ENCODE results near the gene ADORA2A.

ADORA2A gene

DNA sequence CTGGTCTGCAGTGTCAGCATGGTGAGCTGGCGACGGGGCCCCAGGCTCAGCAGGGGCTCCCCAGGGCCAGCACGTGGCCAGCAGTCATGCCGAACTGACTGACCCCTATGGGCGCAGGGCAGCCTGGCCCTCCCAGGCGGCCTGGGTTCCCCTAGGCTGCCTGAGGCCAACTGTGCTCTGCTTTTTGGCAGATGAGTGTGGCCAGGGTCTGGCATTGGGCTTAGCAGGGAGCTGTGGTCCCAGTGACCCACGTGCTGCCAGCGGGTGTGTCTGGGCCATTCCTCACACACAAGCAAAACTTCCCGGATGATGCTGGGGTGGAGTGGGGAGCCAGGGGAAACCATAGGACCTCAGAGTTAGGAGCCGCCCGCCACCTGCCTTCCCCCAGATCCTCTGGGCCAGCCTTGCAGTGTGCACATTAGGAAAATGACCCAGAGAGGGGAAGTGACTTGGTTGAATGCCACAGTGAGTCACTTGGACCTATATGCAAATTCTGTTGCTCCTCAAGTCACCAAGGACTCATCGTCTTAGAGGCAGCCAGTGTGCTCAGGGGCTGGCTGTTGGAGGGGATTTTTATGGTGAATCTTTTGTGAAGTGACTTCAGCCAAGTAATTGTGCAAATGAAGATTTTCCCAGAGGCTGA is 6.5 kb downstream of the ADORA2A start:
- no peak for DNase-seq

DNA sequence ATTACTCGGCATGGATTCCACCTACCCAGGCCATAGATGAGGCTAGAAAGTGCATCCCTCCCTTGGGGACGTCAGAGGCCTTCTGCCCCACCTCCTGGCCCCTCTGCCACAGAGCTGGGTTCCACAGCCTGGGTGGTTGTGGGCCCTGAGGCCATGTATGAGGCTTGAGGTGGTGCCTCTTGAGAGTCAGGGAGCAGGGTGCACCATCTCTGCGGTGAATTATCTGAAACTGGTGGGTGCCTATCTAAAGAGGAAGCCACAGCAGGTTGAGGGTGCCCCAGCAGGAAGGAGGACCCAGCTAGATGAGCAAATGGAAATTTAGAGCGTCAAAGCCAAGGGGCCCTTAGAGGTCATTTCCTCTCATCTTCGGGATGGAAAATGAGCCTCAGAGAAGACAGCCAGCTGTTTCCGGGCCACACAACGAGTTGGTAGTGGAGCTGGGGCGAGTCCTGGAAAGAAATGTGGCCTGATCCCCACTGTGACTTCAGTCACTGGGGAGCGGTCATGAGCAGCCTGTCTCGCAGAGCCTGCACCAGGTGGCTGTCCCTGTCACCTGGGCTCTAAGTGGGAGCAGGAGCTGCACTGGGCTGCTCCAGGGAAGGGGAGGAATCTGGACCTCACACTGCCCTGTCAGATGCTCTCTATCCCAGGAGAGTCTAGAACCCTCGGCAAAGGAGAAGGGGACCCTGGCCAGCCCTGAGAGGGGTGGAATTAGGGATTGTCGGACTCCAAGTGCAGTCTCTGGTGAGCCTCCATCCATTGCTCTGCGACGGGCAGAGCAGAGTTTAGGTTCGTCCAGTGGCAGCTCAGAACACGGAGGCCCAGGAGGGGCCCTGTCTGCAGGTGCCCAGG is 7.3 kb downstream of the ADORA2A start:
- no peak for DNase-seq

DNA sequence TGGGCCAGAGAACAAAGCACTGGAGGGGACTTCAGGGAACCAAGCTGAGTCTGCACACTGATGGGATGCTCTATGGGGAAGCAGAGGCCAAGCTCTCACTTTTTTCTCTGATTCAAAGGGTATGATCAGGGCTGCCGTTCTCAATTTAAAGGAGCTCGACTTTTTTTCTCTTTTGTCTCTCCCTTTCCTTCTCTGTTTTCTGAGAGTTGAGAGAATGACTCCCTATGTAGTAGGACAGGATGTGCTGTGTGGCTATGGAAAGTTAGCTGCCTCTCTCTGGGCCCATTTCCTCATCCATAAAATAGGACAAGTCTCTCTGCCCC is 7.9 kb downstream of the ADORA2A start:
- no peak for DNase-seq

DNA sequence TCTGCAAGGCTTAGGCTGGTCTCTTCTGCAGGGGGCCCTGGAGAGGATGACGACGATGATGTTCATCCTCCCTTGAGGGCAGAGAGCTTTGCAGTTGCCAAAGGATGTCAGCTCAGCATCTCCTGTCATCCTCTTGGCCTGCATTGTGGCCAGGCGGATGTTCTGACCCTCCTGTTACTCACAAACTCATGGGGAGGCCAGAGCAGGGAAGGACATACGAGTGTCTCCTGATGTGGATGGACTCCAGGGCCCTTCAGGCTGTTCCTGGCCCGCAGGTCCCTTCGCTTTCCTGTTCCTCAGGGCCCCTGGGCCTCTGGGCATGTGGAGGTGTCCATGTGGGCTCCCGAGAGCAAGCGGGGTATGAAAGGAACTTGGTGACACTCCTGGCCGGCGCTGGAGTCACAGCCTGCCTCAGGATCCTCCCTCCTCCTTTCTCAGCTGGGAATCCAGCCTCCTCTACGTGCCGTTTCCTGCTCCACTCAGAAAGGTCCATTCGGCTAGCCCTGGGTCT is 8.5 kb downstream of the ADORA2A start:
- no peak for DNase-seq

DNA sequence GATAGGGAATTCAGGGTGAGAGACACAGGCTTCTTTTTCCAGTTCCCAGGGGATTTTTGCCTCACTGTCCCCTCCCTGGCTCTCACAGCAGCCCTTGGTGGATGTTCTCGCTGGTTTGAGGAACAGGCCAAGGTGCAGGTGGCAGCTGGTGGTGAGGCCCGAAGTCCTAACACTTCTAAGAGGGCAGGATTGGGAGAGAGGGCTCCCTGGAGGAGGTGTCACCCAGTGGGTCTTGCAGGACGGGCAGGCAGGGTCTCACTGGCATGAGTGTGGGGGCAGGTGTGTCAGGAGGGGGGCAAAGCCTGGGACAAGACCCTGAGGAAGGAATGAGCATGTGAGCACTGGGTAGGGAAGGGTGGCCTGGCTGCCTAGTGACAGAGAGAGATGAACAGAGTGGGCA is 9.2 kb downstream of the ADORA2A start:
- DNase-seq, result no peak

DNA sequence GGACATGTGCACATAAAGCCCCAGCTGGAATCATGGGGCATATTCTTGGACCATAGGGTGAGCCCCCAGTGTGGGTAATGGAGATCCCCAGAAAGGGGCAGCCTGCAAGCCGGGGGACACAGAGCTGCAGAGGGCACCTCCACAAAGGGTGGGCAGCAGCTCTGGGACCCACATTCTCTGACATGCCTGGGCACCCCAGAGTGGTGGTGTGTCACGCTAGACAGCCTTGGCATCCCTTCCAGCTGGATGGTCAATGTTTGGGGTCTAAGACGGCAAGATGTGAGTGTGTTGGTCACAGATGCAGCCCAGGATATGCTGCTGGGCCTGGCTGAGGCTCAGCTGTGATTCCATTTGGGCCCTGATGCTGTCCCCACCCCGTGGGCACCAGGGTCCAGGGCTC is 9.7 kb downstream of the ADORA2A start:
- no peak for DNase-seq

DNA sequence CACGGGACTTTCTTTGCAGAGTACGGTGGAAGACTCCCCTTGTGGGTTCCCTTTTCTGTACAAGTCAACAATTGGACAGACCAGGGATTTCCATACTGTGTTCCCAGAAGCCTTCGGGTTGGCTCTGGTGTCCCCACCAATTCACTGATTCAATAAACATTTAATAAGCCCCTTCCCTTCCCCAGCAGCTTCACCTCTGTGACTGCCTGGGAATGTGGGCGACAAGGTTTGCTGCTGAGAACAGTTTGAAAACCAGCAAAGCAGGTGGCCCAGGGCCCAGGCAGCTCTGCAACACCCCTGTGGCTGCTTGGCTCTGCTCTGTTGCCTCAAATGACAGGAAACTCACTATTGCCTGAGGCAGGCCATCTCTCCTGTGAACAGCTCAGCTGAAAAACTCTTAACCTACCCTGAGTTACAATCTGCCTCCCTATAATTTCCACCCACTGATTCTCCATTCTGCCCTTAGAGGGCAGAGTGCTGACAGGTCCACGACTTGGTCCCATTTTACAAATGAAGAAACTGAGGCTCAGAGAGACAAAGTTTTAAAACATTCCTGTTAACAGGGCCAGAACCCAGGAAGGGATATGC is 10.4 kb downstream of the ADORA2A start:
- DNase-seq, result no peak

DNA sequence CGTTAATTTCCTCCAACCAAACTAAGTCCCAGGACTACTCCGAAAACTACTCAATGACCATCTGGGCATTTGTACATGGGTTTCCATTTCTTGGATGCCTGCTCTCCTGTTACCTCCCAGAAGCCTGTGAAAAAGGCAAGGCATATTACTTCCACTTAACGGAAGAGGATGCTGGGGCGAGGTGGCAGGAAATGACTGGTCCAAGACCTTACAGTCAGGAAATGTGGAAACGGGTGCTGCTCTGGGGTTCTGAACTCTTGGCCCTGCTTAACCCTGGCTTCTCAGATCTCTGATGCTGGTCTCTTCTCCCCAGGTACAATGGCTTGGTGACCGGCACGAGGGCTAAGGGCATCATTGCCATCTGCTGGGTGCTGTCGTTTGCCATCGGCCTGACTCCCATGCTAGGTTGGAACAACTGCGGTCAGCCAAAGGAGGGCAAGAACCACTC is 12.9 kb downstream of the ADORA2A start:
- no peak for DNase-seq

DNA sequence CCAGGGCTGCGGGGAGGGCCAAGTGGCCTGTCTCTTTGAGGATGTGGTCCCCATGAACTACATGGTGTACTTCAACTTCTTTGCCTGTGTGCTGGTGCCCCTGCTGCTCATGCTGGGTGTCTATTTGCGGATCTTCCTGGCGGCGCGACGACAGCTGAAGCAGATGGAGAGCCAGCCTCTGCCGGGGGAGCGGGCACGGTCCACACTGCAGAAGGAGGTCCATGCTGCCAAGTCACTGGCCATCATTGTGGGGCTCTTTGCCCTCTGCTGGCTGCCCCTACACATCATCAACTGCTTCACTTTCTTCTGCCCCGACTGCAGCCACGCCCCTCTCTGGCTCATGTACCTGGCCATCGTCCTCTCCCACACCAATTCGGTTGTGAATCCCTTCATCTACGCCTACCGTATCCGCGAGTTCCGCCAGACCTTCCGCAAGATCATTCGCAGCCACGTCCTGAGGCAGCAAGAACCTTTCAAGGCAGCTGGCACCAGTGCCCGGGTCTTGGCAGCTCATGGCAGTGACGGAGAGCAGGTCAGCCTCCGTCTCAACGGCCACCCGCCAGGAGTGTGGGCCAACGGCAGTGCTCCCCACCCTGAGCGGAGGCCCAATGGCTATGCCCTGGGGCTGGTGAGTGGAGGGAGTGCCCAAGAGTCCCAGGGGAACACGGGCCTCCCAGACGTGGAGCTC is 13.5 kb downstream of the ADORA2A start:
- DNase-seq, result no peak

DNA sequence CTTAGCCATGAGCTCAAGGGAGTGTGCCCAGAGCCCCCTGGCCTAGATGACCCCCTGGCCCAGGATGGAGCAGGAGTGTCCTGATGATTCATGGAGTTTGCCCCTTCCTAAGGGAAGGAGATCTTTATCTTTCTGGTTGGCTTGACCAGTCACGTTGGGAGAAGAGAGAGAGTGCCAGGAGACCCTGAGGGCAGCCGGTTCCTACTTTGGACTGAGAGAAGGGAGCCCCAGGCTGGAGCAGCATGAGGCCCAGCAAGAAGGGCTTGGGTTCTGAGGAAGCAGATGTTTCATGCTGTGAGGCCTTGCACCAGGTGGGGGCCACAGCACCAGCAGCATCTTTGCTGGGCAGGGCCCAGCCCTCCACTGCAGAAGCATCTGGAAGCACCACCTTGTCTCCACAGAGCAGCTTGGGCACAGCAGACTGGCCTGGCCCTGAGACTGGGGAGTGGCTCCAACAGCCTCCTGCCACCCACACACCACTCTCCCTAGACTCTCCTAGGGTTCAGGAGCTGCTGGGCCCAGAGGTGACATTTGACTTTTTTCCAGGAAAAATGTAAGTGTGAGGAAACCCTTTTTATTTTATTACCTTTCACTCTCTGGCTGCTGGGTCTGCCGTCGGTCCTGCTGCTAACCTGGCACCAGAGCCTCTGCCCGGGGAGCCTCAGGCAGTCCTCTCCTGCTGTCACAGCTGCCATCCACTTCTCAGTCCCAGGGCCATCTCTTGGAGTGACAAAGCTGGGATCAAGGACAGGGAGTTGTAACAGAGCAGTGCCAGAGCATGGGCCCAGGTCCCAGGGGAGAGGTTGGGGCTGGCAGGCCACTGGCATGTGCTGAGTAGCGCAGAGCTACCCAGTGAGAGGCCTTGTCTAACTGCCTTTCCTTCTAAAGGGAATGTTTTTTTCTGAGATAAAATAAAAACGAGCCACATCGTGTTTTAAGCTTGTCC is 14.3 kb downstream of the ADORA2A start:
- no peak for DNase-seq

DNA sequence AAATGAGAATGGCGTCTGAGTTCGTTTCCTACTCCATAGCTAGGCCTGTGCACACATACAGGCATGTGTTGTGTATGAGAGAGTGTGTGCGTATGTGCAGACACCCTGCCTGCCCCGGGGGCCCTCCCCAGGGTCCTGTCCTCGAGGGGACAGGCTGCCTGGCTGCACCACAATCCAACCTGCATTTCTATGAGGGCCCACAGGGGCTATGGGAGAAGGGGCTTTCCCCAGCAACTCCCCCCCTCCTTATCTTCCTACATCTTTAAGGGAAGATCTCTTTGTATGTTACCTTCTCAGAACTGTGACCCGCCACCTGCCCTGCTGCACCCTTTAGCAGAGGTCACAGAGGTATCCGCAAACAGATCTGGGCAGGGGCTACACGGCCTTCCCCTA is 14.9 kb downstream of the ADORA2A start:
- DNase-seq, result no peak

DNA sequence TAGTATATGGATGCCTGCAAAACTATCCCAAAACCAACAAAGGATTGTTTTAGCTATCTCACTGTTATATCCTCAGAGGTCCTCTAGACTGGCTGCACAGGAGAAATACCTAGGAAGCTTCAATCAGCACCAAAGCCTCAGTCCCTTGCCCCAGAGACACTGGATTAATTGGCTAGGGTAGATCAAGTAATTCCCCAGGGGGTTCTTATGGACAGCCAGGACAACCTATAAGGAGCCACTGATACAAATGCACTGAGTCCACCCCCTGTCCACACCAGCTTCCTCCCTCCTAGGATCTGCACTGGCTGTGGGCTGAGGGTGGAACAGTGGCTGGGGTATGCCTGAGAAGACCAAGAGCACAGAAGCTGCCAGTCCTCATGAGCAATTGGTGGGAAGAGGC is 16.3 kb downstream of the ADORA2A start:
- DNase-seq, result no peak

DNA sequence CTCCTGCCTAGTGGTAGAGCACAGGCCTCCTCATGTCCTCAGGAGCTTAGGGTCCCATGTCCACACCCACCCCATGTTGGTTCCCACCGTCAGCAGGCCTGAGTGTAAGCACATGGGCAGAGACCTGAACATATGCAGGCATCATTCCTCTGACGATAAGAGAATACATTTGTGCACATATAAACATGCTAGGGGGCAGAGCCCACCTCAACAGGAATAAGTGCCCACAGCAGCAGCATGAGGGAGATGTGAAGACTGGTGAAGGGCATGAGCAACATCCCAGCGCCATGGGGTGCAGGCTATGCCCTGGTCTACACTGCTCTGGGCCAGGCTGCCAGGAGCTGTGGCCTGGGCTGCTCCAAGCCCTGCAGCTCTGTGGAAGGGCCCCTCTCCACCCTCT is 16.9 kb downstream of the ADORA2A start:
- no peak for DNase-seq

DNA sequence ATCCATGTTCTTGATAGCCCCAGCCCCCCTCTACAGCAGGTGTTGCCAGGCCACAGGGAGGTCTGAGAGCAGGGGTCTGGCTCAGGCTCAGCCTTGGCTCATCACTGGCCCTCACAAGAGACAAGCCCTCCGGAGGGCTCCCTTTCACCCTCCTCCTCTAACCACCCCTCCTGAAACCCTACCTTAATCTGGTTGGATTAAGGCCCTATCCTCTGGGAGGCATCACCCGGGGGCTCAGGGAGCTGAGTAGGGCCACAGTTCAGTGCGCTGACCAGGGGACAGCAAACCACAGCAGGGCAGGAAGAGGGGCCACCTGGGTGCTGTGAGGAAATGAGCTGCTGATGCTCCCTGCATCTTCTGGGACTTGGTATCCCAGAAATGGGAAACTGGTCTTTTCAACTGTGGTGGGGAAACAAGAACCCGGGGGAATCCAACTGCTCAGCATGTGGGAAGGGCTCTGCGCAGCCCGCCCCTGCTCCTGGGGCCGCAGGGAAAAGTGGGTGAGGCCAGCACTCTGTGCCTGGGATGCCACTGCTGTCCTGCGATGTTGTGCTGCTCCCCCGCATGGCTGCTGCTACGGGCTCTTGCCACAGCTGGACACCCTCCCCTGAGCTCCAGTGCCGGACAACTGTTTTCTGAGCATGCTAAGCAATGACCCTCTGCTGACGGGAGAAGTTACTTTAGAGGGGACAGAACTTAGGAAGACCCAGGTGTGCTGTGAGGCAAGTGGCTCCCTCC is 17.5 kb downstream of the ADORA2A start:
- DNase-seq, result no peak

DNA sequence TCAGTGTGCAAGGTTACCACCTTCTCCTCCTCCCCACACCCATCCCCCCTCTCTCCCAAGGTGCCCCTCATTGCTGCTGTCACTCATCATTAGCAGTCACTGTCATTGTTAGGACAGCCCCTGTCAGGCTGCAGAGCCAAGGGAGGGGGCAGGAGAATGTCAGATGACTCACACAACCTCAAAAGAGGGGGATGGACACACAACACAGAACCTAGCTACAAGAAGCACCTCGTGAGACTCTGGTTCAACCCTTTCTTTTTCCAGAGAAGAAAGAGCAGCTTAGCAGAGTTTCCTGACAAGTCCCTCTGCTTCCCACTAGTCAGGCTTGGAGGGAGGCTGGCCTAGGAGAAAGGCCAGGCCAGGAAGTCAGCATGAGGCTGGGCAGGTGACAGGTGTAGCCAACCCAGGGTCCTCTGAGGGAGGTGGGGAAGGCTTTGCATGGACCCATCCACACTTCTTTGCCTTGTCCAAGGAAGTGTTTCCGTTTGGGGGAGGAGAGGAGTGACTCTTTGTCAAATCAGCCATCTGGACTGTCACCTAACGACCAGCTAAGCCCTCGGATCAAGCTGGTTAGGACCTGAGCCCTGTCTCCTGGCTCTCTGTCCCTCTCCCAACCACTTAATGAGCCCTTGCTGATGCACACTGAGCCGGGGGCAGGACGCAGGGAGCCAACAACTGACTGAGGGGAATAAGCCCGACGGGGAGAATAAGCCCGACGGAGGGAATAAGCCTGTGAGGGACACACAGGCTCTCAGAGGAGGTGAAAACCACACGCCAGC is 18.3 kb downstream of the ADORA2A start:
- DNase-seq, result no peak

DNA sequence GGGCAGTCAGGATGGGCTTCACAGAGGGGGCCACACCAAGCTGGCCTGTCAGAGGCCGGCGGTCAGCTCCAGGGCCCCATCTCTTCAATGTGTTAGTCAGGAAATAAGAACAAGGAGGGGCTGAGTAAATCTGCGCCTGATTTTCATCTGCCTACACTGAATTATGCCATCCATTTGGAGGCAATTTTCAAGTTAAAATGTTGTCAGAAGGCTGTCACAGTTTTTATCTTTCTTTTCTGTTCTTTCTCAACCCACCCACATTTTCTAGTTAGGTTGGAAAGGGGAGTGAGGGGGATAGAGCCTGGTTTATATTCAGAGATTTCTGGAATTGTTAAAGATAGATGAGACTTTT is 18.8 kb downstream of the ADORA2A start:
- DNase-seq, result no peak

DNA sequence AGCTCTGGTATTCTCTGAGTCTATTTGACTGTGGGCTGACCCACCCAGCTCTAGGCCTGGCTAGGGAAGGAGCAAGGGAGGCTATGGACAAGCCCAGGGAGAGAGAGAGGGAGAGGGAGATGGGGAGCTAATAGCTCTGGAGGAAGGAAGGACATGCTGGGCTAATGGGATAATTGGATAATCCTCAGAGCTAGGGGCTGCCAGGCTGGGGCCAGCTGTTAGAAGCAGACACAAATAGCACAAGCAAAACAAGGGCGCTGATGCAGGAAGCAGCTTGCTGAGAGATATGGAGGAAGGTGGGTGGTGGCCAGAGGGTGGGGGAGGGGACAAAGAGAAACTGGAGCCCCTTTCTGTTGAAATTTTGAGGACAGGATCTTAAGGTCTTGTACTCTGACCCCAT is 23.2 kb downstream of the ADORA2A start:
- DNase-seq, result no peak

DNA sequence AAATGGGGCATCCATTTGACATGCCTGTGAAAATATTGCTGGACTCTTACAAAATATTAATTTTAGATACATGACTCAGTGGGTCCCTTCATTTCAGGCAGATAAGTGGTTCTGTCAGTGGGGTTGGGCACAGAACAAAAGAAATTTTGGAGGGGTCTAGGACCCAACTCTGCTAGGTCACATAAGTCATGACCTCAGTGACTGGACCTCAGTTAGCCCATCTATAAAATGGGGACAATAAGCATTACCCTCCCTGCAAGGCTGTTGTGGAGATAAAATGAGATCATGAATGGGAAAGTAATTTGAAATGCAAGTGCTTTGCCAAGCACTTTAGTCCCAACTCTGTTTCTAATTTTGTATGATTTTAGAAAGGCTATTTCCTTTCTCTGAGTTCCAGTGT is 23.8 kb downstream of the ADORA2A start:
- DNase-seq, result no peak

DNA sequence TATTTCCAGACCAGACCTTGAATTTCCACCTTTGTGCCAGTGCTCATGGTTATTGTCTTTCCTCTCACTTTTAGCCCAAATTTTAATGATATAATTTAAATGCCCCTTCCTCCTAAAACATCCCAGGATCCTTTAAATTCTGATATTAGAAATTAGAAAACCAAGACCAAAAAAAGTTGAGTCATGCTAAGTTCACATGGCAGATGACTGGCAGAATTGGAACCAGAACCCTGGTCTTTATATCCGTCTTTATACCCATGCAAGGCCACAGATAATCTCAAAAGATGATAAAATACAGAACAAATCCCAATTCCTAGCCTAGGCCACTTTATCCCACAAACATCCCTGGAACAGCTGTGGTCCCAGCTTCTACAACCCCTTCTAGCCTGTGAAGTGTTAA is 26.5 kb downstream of the ADORA2A start:
- no peak for DNase-seq

DNA sequence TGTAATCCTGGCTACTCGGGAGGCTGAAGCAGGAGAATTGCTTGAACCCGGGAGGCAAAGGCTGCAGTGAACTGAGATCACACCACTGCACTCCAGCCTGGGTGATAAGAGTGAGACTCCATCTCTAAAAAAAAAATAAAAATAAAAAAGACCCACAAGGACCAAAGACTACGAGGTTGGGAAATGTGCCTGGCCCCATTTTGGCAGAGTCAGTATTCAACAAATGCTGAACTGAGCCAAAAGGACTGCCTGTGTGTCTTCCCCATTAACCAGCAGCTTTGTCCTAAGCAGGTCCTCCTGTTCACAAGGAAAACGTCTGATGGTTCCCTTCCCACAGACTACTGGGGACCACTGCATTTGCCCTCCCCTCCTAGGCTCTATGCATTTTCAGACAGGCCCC is 27.6 kb downstream of the ADORA2A start:
- no peak for DNase-seq
